NCI-H2196 (cell line): Measurements from ENCODE around the gene RELB.
"Not testable (repeated sequence)": the region's sequence is repeated elsewhere in the genome, so short reads cannot be mapped to it uniquely, and the experiment has no call there.

Experiments
- DNase-seq: peaks from one replicate; lab custom pipeline; 2025; ENCODE audit not compliant: unreplicated experiment; lab: John Stamatoyannopoulos, UW

The RELB gene

GRCh38 chr19:44987148-44987675 is 14.1 kb upstream of the RELB start:
- DNase-seq: no peak

GRCh38 chr19:44988273-44988672 is 13.0 kb upstream of the RELB start:
- DNase-seq: no peak

GRCh38 chr19:44988896-44989556 is 12.2 kb upstream of the RELB start:
- peak; percentile 69 for DNase-seq

GRCh38 chr19:44990459-44990858 is 10.8 kb upstream of the RELB start:
- no peak for DNase-seq

GRCh38 chr19:44990966-44991365 is 10.3 kb upstream of the RELB start:
- DNase-seq: no peak

- DNase-seq: no peak
Observed at GRCh38 chr19:44992336-44993163, 8.7 kb upstream of the RELB start.

GRCh38 chr19:44993526-44993925 is 7.7 kb upstream of the RELB start:
- no peak for DNase-seq

GRCh38 chr19:44993926-44994537 is 7.2 kb upstream of the RELB start:
- no peak for DNase-seq

- DNase-seq: no peak
Observed at GRCh38 chr19:44998025-44998424, 3.2 kb upstream of the RELB start.

GRCh38 chr19:44999131-44999925 is 1.9 kb upstream of the RELB start:
- not testable (repeated sequence) for DNase-seq

- not testable (repeated sequence) for DNase-seq
Observed at GRCh38 chr19:45000665-45001064, 599 bp upstream of the RELB start.

GRCh38 chr19:45003485-45003884 is 2.2 kb downstream of the RELB start:
- DNase-seq: no peak

- no peak for DNase-seq
Observed at GRCh38 chr19:45005787-45006186, 4.5 kb downstream of the RELB start.

GRCh38 chr19:45008552-45008951 is 7.3 kb downstream of the RELB start:
- no peak for DNase-seq

- DNase-seq: no peak
Observed at GRCh38 chr19:45009625-45010255, 8.5 kb downstream of the RELB start.

GRCh38 chr19:45010306-45010705 is 9.0 kb downstream of the RELB start:
- no peak for DNase-seq

- no peak for DNase-seq
Observed at GRCh38 chr19:45011959-45012358, 10.7 kb downstream of the RELB start.

- peak; percentile 58 for DNase-seq
Observed at GRCh38 chr19:45016388-45017314, 15.4 kb downstream of the RELB start.

GRCh38 chr19:45019187-45019586 is 17.9 kb downstream of the RELB start:
- DNase-seq: no peak
